GM10266 (cell line): ENCODE data around the gene KDM4C.
"Not testable (repeated sequence)": the region's sequence is repeated elsewhere in the genome, so short reads cannot be mapped to it uniquely, and the experiment has no call there.

Experiments
- DNase-seq: peaks from one replicate; pipeline ENCODE4 v3.0.0; 2012; ENCODE audit errors: extremely low spot score
- CTCF ChIP-seq: IDR thresholded peaks from 2 replicates; pipeline ENCODE4 v1.5.1; 2012; ENCODE audit warnings: mild to moderate bottlenecking, low read depth; ENCODE audit not compliant: control insufficient read depth, insufficient read depth; ENCODE audit errors: missing control alignments

KDM4C gene

GRCh38 chr9:7028591-7028990, 270.8 kb downstream of the KDM4C start:
- no peak for TF ChIP-seq CTCF
- DNase-seq, result no peak

DNA sequence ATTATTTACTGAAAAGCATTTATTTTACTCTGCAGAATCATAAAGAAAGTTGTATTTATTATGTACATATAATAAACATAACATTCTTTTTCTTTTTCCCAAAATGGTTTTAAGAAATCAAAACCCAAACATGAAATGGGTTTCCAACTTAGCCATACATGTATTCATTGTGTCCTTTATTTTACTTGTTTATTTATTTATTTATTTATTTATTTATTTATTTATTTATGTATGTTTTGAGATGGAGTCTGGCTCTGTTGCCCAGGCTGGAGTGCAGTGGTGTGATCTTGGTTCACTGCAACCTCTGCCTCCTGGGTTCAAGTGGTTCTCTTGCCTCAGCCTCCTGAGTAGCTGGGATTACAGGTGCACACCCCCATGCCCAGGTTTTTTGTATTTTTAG, 273.2 kb downstream of the KDM4C start:
- not testable (repeated sequence) for DNase-seq

GRCh38 chr9:7033076-7034045, 275.6 kb downstream of the KDM4C start:
- no peak for TF ChIP-seq CTCF
- no peak for DNase-seq

GRCh38 chr9:7037176-7037575, 279.4 kb downstream of the KDM4C start:
- DNase-seq, result no peak

GRCh38 chr9:7042124-7042523, 284.4 kb downstream of the KDM4C start:
- TF ChIP-seq CTCF, result no peak
- DNase-seq, result no peak

More at GRCh38 chr9:7037176-7037575, 279.4 kb downstream of the KDM4C start:
- TF ChIP-seq CTCF, result no peak

DNA sequence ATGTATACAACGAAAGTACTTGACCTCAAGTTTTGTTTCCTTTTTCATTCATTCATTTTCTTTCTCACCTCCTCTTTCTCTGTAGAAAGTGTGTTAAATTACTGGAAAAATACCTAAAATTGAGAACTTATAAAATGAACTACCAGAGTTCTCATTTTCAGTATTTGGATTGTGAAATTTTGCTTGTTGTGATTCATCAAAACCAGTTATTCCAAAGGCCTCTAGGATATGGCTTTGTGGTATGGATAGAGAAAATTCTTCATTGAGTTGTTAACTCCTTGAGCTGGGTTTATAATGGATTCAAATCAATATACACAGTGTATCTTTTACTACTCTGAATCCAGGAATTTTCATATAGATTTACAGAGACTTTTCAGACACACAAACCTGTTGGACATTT, 287.6 kb downstream of the KDM4C start:
- DNase-seq, result no peak
- no peak for TF ChIP-seq CTCF

DNA sequence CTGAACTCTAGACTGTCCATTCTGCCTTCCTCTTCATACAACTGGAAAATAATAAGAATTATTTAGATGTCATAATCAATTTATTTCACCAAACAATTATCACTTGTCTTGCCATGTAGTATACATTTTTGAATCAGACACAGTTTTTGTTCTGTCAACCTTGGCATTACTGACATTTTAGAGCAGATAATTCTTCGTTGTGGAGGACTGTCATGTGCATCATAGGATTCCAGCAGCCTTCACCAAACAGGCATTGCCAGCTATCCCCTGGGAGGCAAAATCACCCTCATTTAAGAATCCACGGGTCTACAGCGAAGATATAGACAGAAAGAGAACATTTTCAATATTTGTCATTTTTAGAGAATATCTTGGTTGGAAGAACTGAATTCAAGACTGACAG, 293.9 kb downstream of the KDM4C start:
- TF ChIP-seq CTCF, result no peak
- no peak for DNase-seq
